GM12878 (cell line): ENCODE results near the gene TXLNG. TPM values are rescaled to one million over a fixed set of nuclear protein-coding genes. Genes with fewer than 3 reads are reported as not detected.
A peak's percentile ranks its signal among the peaks of the same experiment; 100 is the strongest.

Source experiments
- ATAC-seq: fragments of 200-7000 bp; cut with Tn5 transposase; 3 replicates; pipeline ENCODE4 v1.9.1; 2020; ENCODE audit warnings: mild to moderate bottlenecking, moderate library complexity
- BruUV-seq: library from RNA; stranded (reverse); fragments of 400-500 nt; replicated peaks from 2 replicates; lab custom pipeline; 2021; lab: Mats Ljungman, UMichigan
- CTCF ChIA-PET: fragments of 300-600 bp; sonication (Branson Sonifier 250); formaldehyde crosslinking; extraction: SDS; loops from one replicate; lab custom pipeline; 2021; ENCODE audit warnings: inconsistent platforms; lab: Yijun Ruan, JAX
- POLR2A ChIA-PET: fragments of 350-600 bp; formaldehyde crosslinking; extraction: SDS; loops from one replicate; lab custom pipeline; 2021; ENCODE audit warnings: inconsistent platforms; lab: Charles Lee
- RAD21 ChIA-PET: fragments of 300-600 bp; sonication (Branson Sonifier 250); formaldehyde crosslinking; loops from one replicate; lab custom pipeline; 2023; ENCODE audit warnings: antibody characterized with exemption; ENCODE audit not compliant: unreplicated experiment; lab: Charles Lee
- SMC1A ChIA-PET: fragments of 300-600 bp; sonication (Branson Sonifier 250); formaldehyde crosslinking; loops from one replicate; lab custom pipeline; 2023; ENCODE audit not compliant: unreplicated experiment, uncharacterized antibody; lab: Charles Lee
- DNase-seq: peaks from one replicate; pipeline ENCODE4 v3.0.0-alpha.2; 2011; ENCODE audit warnings: low read depth, low spot score
- FAIRE-seq: peaks from 3 replicates; lab custom pipeline; 2011; peaks lifted over from hg19 to GRCh38; lab: Jason Lieb, UNC
- H2AFZ ChIP-seq: 2 replicates; pipeline ENCODE4 v1.6.0; 2011; ENCODE audit warnings: low read depth, low read length, control low read depth; ENCODE audit not compliant: control insufficient read depth
- H3K27ac ChIP-seq: 2 replicates; pipeline ENCODE4 v1.5.1; 2011; ENCODE audit warnings: control low read depth; ENCODE audit not compliant: control insufficient read depth, insufficient read depth
- H3K27me3 ChIP-seq, 2 experiments: replicated peaks in 1 of 2; 2 replicates each; pipeline versions ENCODE4 v1.6.0 to v1.6.1; 2011; ENCODE audit warnings: low read length in 1 of 2; ENCODE audit not compliant: control insufficient read depth in 2 of 2, insufficient read depth in 2 of 2
- H3K36me3 ChIP-seq, 2 experiments: 2 replicates each; pipeline ENCODE4 v1.5.1; 2011; ENCODE audit warnings: low read length in 1 of 2; ENCODE audit not compliant: control insufficient read depth in 2 of 2, insufficient read depth in 2 of 2
- H3K4me1 ChIP-seq: 2 replicates; pipeline ENCODE4 v1.6.1; 2011; ENCODE audit warnings: mild to moderate bottlenecking, low read length, moderate library complexity, mixed read lengths; ENCODE audit not compliant: control insufficient read depth, insufficient read depth
- H3K4me2 ChIP-seq: 2 replicates; pipeline ENCODE4 v1.6.0; 2011; ENCODE audit warnings: control low read depth; ENCODE audit not compliant: control insufficient read depth, insufficient read depth
- H3K4me3 ChIP-seq: fragments of 200-600 bp; sonication (generic); 2 replicates; pipeline ENCODE4 v1.5.1; 2016
- H3K79me2 ChIP-seq: 2 replicates; pipeline ENCODE4 v1.6.0; 2011; ENCODE audit warnings: low read length; ENCODE audit not compliant: control insufficient read depth, insufficient read depth
- H3K9ac ChIP-seq: 2 replicates; pipeline ENCODE4 v1.8.0; 2011; ENCODE audit warnings: low read length, control low read depth, mixed read lengths; ENCODE audit not compliant: control insufficient read depth, insufficient read depth
- H3K9me3 ChIP-seq: replicated peaks from 3 replicates; pipeline ENCODE4 v1.5.1; 2011; ENCODE audit warnings: mild to moderate bottlenecking, low read length; ENCODE audit not compliant: control insufficient read depth, insufficient read depth
- H4K20me1 ChIP-seq: 2 replicates; pipeline ENCODE4 v1.6.0; 2011; ENCODE audit not compliant: control insufficient read depth, insufficient read depth
- BACH1 ChIP-seq: fragments of 450-650 bp; IDR thresholded peaks from 2 replicates; pipeline ENCODE4 v1.6.1; 2017; ENCODE audit warnings: mild to moderate bottlenecking, borderline replicate concordance
- BHLHE40 ChIP-seq, 2 experiments: fragments of 450-650 bp in 1 of 2; IDR thresholded peaks; 2 replicates each; pipeline ENCODE4 v1.6.1; 2011 to 2017; ENCODE audit warnings: low read depth in 2 of 2, borderline replicate concordance in 1 of 2, improper control_type of control experiment in 1 of 2, low read length in 1 of 2, mild to moderate bottlenecking in 1 of 2
- EGR1 ChIP-seq, 2 experiments: IDR thresholded peaks; 1 replicate in 1 of 2; 2 replicates in 1 of 2; pipeline ENCODE4 v1.6.1; 2011 to 2012; ENCODE audit warnings: low read depth in 2 of 2, low read length in 2 of 2, borderline replicate concordance in 1 of 2, mild to moderate bottlenecking in 1 of 2, moderate library complexity in 1 of 2
- IRF3 ChIP-seq: fragments of 450-650 bp; IDR thresholded peaks from 2 replicates; pipeline ENCODE4 v1.6.1; 2014; ENCODE audit warnings: mild to moderate bottlenecking
- MAX ChIP-seq: IDR thresholded peaks from 2 replicates; pipeline ENCODE4 v1.6.1; 2012; ENCODE audit warnings: low read depth, low read length, improper control_type of control experiment
- MXI1 ChIP-seq: fragments of 150-350 bp; IDR thresholded peaks from 2 replicates; pipeline ENCODE4 v1.6.1; 2011; ENCODE audit warnings: low read depth, mild to moderate bottlenecking, inconsistent platforms, low read length, improper control_type of control experiment
- ZNF217 ChIP-seq: fragments of 450-650 bp; IDR thresholded peaks from 2 replicates; pipeline ENCODE4 v1.6.1; 2017; ENCODE audit warnings: antibody characterized with exemption, mild to moderate bottlenecking
- WGBS: methylation state at CpG from one replicate; pipeline ENCODE4 v1.1.6; 2016; ENCODE audit warnings: low lambda C conversion rate; ENCODE audit not compliant: insufficient replicate concordance, insufficient coverage; ENCODE audit errors: missing lambda C conversion rate; 5-methylcytosine and 5-hydroxymethylcytosine counted together
- in situ Hi-C: fragments of 300-500 bp; cut with MboI; formaldehyde crosslinking; loops from 9 replicates; pipeline ENCODE4 v1.14.3; 2018; ENCODE audit warnings: mixed read lengths
- intact Hi-C: fragments of 100-400 bp; cut with micrococcal nuclease; formaldehyde crosslinking; loops from one replicate; pipeline ENCODE4 v1.14.2; 2022; ENCODE audit not compliant: unreplicated experiment
- polyA plus RNA-seq, 11 experiments: library from polyadenylated mRNA; depleted of rRNA in 4 of 11; unstranded in 6 of 11; stranded (reverse) in 5 of 11; fragments of >200 nt; fragmentation: Nextera tagmentation in 4 of 11; fragmentation: Illumina TruSeq in 1 of 11; extraction: Ambion mirVana in 4 of 11; extraction: Trizol in 1 of 11; gene quantifications; 1 replicate in 1 of 11; 2 replicates in 10 of 11; pipeline versions ENCODE4 v1.2.1 to v1.2.3, GENCODE V29; 2011 to 2016; ENCODE audit warnings: inconsistent platforms in 2 of 11, missing spikeins in 2 of 11, low read depth in 1 of 11
- total RNA-seq, 4 experiments: library from RNA; depleted of rRNA in 3 of 4; stranded (reverse); fragments of >200 nt in 3 of 4; fragmentation: Illumina TruSeq in 1 of 4; extraction: Trizol in 1 of 4; gene quantifications; 2 replicates each; pipeline versions ENCODE4 v1.2.1 to v1.2.3, GENCODE V29; 2013 to 2021

TXLNG gene
- total and polyA plus RNA-seq, 10 of the 15 experiments (the other 5 are each of a cell fraction or from before 2014, with no cell fraction given): 9.9 to 40.7 (median 19.5) TPM

DNA sequence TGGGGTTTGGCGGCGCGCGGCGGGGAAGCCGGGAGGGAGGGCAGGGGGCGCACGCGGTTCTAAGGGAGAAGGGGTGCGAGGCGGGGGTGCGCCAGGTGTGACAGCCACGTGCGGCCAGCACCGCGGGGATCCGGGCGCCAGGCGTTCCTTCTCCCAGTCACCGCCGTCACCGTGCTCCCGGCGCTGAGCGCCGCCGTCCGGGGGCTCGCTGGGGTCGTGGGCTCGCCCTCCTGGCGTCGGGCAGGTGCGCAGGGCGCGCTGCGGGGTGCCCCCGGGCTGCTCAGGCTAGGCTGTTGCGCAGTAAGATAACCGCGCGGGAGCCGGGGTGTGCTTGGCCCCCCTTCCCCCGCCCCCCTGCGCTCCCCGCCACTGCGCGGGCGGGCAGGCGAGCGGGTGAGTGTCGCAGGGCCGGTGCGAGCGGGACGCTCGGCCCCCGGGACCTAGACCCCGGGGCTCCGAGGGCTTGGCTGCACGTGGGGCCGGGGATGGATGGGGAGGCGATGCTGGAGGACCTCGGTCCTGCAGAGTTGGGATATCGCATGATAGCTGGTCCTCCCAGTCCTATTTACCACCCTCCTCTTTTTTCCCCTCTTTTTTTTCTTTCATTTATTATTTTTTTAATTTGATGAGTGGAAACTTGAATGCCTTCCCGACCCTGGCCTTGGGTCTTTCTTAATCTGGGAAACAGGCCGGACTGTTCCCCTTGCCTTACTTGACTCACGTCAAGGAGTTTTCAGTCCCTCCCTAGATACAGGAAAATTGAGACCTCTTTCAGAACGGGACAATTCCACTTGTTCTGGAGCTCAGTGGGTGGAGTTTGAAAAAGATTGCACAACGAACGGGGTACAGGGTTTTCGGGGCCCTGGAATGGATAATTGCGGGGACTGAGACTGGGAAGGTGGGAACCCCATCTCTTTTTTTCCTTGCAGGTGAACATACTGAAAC lies 797 bp downstream of the TXLNG start:
- Histone ChIP-seq H3K36me3 (no peaks in the 10 kb centered on the region; a peak in 1 of 4 replicates), H3K9ac (peak overlapping the region; percentile 64), H4K20me1 (no peaks in the 10 kb centered on the region), H2AFZ (peak overlapping the region; percentile 88), H3K4me2 (peak overlapping the region; percentile 76), H3K27ac (peak overlapping the region; percentile 73; the same call in 1 of the 2 replicates), H3K79me2 (peaks cover 37% of the 10 kb centered on the region), H3K27me3 (no peaks in the 10 kb centered on the region), H3K4me1 (no peaks in the 10 kb centered on the region), H3K4me3 (peak overlapping the region; percentile 75), H3K9me3 (no peaks in the 10 kb centered on the region)
- ChIA-PET RAD21 (interaction anchor here (1.0 kb wide), 1 partner anchor 68 kb away, joined by 3 read pairs; the partner anchor contains the start of gene SYAP1), SMC1A (interaction anchor here (0.8 kb wide), 1 partner anchor 65 kb away, joined by 3 read pairs; no protein-coding TSS in a partner anchor), POLR2A (interaction anchor here (0.8 kb wide), 1 partner anchor 10 kb away, joined by 3 read pairs; no protein-coding TSS in a partner anchor), CTCF (interaction anchor here (1.0 to 1.4 kb wide), 2 partner anchors 105 to 261 kb away, joined by 3 to 5 read pairs; no protein-coding TSS in a partner anchor)
- intact Hi-C loops: loop anchor here (2.0 to 5.0 kb wide), 2 partner anchors 68 to 85 kb away; partner anchors contain the start of genes RBBP7 and SYAP1
- no peak for FAIRE-seq
- in situ Hi-C loops: no loop called here
- DNase-seq: no peak
- no TSS peak for BruUV-seq
- peak; percentile 65 for ATAC-seq
- TF ChIP-seq MXI1: 0 out of 2 replicates have a peak, but pooled peaks have one; percentile 11
- no peak for TF ChIP-seq ZNF217
- TF ChIP-seq MAX: peak; percentile 20
- TF ChIP-seq BHLHE40 (IDR thresholded peaks at IDR 0.05; ENCODE audit: borderline replicate concordance in 1 of 2, low read depth in 2 of 2, low read length in 1 of 2): peak; percentile 23 to 82; a peak in 2 of 4 replicates
- peak in 1 of 2 experiments; percentile 49; a peak in 1 of 3 replicates for TF ChIP-seq EGR1 (IDR thresholded peaks at IDR 0.05; ENCODE audit: borderline replicate concordance in 1 of 2, low read depth in 2 of 2, low read length in 2 of 2)
- TF ChIP-seq IRF3: no peak
- peak; percentile 31; the same call in 1 of the 2 replicates for TF ChIP-seq BACH1
- 9% methylated on average over 44 of the region's 73 CpGs for WGBS
